Adipose tissue (tissue), 3 donors: ENCODE data around the gene RIC8B. TPM values are rescaled to one million over a fixed set of nuclear protein-coding genes. Genes with fewer than 3 reads are reported as not detected.

ENCODE experiments used
- H3K27ac ChIP-seq: one replicate; pipeline ENCODE4 v1.5.1; 2013; ENCODE audit warnings: low read depth, low read length
- WGBS, 3 donors: extraction: QIAGEN DNeasy Blood & Tissue Kit; methylation state at CpG; one replicate each; pipeline ENCODE4 v1.1.7; 2013; 5-methylcytosine and 5-hydroxymethylcytosine counted together
- polyA plus RNA-seq, 3 donors: library from polyadenylated mRNA; stranded (reverse); fragments of 200-250 nt; gene quantifications; one replicate each; pipeline ENCODE4 v1.2.3, GENCODE V29; 2013
- donor health status: healthy with polysubstance abuse.
- donor health status: Bipolar disorder and iron deficiency.
- donor health status: healthy.

RIC8B gene
- polyA plus RNA-seq, 3 donors: 4.9 to 7.6 (median 5.8) TPM

GRCh38 chr12:106888348-106888970 is 114.0 kb downstream of the RIC8B start:
- WGBS, 3 donors: 86 to 93% (median 89%) methylated on average over 5 of the region's 5 CpGs

DNA sequence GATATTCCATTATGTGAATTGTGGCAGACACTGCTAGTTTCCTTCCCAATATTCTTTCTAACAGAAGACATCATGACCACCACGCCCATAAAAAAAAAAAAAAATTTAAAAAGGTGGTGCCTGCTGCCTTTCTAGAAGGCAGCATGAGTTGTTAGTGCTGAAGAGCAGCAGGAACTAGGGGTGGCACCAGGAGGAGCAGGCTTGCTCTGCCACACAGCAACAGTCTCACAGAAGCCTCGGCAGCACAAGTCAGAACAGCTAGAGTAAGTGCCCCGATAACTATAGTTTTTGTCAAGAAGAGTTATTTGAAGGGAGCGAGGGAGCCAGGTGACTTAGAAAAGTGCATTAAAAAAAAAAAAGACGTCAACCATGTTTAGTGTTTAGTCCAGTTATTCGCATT is 114.8 kb downstream of the RIC8B start:
- no peak overlapping the region for H3K27ac ChIP-seq
- 83 to 88% (median 84%) methylated on average over 6 of the region's 6 CpGs for WGBS, 3 donors

More at GRCh38 chr12:106888348-106888970, 114.0 kb downstream of the RIC8B start:
- no peak overlapping the region for H3K27ac ChIP-seq

DNA sequence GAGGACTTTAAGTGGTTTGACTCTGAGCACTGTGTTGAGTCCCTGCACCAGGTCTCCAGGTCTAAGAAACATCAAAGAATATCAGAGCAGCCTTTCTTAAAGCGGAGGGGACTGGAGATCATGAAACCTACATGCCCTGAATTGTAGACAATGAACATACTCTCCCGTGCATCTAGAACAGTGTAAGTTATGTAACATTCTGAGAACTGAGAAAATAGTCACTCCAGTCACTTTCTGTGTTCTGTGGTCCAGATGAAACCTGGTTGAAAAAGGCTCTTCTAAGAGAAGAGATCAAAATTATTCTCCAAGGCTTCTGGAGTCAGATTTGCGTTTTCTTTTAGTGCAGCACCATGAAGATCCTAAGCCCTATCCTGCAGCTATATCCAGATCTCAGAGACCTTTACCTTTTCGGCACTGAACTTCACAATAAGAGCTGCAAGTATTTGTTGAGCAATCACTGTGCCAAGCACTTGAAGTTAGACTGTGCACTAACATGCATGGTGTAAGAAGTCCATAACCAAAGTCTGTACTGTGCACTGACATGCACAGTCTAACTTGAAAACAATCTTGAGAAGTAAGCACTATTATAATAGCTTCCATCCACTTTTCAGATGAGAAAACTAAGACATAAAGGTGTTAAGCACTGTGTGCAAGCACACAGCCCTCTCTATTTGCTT is 115.6 kb downstream of the RIC8B start:
- WGBS, 3 donors: 89 to 92% (median 91%) methylated on average over 4 of the region's 4 CpGs
- no peak overlapping the region for H3K27ac ChIP-seq

GRCh38 chr12:106892075-106892474 is 117.6 kb downstream of the RIC8B start:
- H3K27ac ChIP-seq: no peak overlapping the region
- 32 to 71% (median 69%) methylated on average over 1 of the region's 1 CpG for WGBS, 3 donors

DNA sequence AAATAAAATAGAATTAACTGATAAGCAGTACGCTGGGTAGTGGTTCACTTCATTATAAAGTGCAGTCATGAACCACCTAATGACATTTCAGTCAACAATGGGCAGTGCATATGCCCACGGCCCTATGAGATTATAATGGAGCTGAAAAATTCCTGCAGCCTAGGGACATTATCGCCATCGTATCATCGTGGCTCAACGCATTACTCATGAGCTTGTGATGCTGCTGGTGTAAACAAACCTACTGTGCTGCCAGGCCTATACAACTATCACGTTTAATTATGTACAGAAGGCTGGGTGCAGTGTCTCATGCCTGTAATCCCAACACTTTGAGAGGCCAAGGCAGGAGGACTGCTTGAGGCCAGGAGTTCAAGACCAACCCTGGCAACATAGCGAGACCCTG is 119.0 kb downstream of the RIC8B start:
- 80 to 90% (median 84%) methylated on average over 8 of the region's 8 CpGs for WGBS, 3 donors
- no peak overlapping the region for H3K27ac ChIP-seq

DNA sequence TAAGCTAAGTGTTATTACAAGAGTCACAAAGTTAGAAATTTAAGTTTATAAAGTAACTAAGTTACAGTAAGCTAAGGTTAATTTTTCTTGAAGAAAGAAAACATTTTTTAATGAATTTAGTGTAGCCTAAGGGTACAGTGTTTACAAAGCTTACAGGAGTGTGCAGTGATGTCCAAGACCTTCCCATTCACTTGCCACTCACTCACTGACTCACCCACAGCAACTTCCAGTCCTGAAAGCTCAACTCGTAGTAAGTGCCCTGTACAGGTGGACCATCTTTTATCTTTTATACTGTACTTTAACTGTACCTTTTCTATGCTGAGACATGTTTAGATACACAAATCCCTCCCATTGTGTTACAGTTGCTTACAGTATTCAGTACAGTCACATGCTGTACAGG is 120.3 kb downstream of the RIC8B start:
- H3K27ac ChIP-seq: no peak overlapping the region
- WGBS, 3 donors: 74 to 81% (median 81%) methylated on average over 1 of the region's 1 CpG

DNA sequence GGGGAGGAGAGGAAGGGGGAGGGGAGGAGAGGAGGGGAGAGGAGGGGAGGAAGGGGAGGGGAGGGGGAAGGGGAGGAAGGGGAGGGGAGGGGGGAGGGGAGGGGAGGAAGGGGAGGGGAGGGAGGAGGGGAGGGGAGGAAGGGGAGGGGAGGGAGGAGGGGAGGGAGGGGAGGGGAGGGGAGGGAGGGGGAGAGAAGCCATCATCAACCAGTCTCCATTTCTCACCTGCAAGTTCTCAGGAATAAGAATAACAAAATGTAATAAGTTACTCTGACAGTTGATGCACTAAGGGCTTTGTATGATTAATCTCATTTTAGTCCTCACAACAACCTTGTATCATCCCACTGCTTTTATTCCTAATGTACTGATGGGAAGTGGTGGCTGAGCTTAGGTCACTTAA is 122.1 kb downstream of the RIC8B start:
- no peak overlapping the region for H3K27ac ChIP-seq

DNA sequence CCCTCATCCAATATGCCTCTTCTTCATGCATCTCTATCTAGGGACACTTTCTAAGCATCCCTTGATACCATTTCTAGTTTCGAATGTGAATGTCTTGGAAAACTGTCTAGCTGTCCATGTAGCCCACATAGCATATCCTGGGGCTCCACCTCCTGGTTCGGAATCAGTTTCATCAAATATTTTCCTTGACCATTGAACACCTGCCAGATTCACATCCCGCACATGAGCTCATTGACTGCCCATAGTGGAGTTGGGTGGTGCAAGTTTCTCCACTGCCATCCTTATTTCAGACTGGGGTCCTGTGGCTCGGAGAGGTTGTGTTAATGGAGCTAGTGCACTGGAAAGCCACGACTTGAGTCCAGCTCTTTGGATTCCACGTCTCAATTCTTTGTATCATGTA is 122.6 kb downstream of the RIC8B start:
- H3K27ac ChIP-seq: no peak overlapping the region
- WGBS, 3 donors: 62 to 86% (median 83%) methylated on average over 6 of the region's 6 CpGs

GRCh38 chr12:106897981-106898901 is 123.8 kb downstream of the RIC8B start:
- 52 to 64% (median 56%) methylated on average over 13 of the region's 13 CpGs for WGBS, 3 donors
- H3K27ac ChIP-seq: no peak overlapping the region

DNA sequence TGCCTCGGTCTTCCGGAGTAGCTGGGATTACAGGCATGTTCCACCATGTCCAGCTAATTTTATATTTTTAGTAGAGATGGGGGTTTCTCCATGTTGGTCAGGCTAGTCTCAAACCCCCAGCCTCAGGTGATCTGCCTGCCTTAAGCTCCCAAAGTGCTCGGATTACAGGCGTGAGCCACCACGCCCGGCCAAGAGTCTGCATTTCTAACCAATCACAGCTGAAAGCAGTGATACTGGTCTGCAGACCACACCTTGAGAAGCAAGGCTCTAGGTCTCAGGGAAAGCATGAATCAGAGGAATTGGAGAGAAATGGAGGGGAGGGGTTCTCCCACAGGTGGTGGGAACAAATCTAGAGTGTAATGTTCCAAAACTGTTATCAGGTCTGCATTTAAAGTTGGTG is 126.1 kb downstream of the RIC8B start:
- WGBS, 3 donors: 64 to 88% (median 84%) methylated on average over 6 of the region's 6 CpGs

GRCh38 chr12:106901276-106901675 is 126.8 kb downstream of the RIC8B start:
- H3K27ac ChIP-seq: no peak overlapping the region
- 89 to 100% (median 91%) methylated on average over 1 of the region's 1 CpG for WGBS, 3 donors

More for the DNA sequence above, 126.1 kb downstream of the RIC8B start:
- no peak overlapping the region for H3K27ac ChIP-seq

DNA sequence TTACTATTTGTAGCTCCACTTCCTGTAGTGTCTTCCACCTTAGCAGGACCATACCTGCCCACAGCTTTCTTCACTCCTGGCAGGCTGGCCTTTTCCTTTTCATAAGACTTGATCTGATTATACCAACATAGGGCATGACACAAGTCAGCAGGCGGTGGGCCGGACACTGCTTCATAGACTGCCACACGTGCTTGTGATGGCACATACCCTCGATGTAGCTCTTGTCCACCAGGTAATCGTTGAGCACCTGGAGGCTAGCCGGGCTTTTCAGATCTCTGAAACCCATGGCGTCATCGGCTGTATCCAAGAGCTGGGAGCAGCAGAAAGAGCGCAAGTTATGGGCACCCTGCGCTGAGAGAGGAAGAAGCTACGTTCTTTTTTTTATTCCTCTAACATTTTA is 127.6 kb downstream of the RIC8B start:
- H3K27ac ChIP-seq: no peak overlapping the region
- WGBS, 3 donors: 87 to 90% (median 89%) methylated on average over 11 of the region's 11 CpGs

DNA sequence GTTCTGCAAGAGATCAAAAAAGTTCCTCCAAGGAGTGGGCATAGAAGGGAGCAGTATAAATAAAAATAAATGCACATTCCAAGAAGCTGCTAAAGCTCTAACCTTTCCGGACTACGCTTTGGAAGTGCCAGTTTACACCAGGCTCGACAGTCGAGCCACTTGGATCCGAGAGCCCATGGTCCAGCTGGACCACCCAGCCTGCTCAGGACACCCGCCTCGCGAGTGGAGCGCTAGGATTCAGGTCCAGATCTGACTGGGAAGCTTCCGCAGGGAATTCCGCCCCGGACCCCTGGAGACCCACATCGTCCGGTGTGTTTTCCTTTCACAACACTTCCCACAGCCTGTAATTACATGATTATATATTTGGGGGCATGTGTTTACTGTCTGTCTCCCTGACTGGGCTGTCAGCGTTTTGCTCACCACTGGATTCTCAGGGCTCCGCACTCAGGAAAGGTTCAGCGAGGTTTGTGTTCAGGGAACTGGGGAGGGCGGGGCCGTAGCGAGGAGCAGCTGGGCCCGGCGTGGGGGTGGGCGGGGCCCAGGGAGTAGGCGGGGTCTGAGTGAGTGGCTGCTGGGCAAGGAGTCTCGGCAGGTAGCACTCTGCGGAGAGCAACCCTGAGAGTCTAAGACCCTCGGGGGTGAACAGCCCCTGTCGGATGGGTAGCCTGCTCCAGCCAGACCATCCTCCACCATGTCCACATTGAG is 128.9 kb downstream of the RIC8B start:
- WGBS, 3 donors: 4 to 6% (median 4%) methylated on average over 28 of the region's 28 CpGs
- no peak overlapping the region for H3K27ac ChIP-seq

GRCh38 chr12:106906715-106907114 is 132.2 kb downstream of the RIC8B start:
- no peak overlapping the region for H3K27ac ChIP-seq
- WGBS, 3 donors: 66 to 73% (median 69%) methylated on average over 2 of the region's 2 CpGs

DNA sequence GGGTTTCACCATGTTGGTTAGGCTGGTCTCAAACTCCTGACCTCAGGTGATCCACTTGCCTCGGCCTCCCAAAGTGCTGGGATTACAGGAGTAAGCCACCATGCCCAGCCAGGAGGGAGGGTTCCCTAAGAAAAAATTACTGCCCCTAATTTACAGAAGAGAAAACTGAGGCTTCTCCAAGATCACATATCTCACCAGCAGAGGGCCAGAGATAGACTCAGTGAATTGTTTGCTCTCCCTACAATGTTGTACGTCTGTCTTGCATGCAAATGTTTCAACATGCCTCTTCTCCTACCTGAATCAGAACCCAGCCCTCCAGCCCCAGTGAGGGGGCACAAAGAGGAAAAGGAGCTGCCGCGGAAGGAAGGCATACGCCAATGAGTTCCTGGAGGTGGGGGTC is 132.9 kb downstream of the RIC8B start:
- 48 to 73% (median 53%) methylated on average over 5 of the region's 5 CpGs for WGBS, 3 donors
- no peak overlapping the region for H3K27ac ChIP-seq

DNA sequence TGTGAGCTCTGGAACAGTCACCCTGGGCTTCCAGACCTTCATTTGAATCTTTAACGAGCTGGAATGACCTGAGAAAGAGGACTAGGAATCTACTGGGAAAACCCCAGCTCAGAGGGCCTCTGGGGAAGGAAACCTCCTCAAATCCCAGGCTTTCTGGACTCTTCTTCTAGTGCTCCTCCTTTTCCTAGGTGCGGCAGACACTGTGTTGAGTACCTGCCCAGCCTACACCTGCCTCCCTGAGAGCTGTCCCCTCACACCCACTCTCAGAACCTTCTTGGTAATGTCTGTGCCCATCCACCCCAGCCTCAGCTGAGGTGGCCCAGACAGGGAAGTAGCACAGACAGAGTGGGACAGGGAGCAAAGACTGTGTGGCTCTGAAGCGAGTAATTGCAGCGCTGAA is 133.4 kb downstream of the RIC8B start:
- 75 to 80% (median 80%) methylated on average over 4 of the region's 4 CpGs for WGBS, 3 donors
- no peak overlapping the region for H3K27ac ChIP-seq

DNA sequence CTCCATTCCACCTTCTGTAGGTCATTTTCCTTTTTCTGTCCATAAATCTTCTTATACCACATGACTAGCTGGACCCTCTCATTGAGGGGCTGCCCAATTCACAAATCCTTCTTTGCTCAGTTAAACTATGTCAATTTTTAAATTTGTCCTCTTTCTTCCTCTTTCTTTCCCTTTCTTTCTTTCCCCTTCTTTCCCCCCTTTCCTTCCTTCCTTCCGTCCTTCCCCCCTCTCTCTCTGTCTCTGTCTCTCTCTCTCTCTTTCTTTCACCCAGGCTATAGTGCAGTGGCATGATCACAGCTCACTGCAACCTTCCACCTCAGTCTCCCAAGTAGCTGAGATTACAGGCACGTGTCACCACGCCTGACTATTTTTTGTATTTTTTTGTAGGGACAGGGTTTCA is 134.1 kb downstream of the RIC8B start:
- H3K27ac ChIP-seq: no peak overlapping the region
- 69 to 89% (median 80%) methylated on average over 3 of the region's 3 CpGs for WGBS, 3 donors

- WGBS, 3 donors: 83 to 94% (median 90%) methylated on average over 1 of the region's 1 CpG
- no peak overlapping the region for H3K27ac ChIP-seq
These were observed 135.7 kb downstream of the RIC8B start for GRCh38 chr12:106910202-106910601.

DNA sequence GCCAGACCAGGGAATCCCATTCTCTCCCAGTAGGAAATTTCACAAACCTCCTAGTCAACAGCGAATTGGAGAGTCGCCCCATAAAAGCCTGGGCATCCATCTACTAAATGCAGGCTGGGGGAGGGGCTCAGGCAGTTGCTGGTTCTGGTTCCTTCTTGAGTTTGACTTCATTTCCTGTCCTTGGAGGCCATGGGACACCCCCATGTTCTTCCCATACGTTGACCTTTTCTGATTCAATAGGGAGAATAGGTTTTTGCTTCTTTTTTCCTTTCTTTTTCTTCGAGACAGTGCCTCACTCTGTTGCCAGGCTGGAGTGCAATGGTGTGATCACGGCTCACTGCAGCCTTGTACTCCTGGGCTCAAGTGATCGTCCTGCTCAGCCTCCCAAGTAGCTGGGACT is 137.1 kb downstream of the RIC8B start:
- H3K27ac ChIP-seq: no peak overlapping the region
- 78 to 85% (median 82%) methylated on average over 6 of the region's 6 CpGs for WGBS, 3 donors
